Stimulated activated CD4-positive, alpha-beta T cell treated with anti-CD3 and anti-CD28 coated beads, Interleukin-4, amount 100 ng/mL, for 4 hours (primary cell): Measurements from ENCODE around the gene ARHGAP8.
"Not testable (repeated sequence)": the region's sequence is repeated elsewhere in the genome, so short reads cannot be mapped to it uniquely, and the experiment has no call there.

Experiments used
- DNase-seq, 2 experiments: peaks; one replicate each; pipeline ENCODE4 v3.0.0-alpha.2; 2020

Gene ARHGAP8

DNA sequence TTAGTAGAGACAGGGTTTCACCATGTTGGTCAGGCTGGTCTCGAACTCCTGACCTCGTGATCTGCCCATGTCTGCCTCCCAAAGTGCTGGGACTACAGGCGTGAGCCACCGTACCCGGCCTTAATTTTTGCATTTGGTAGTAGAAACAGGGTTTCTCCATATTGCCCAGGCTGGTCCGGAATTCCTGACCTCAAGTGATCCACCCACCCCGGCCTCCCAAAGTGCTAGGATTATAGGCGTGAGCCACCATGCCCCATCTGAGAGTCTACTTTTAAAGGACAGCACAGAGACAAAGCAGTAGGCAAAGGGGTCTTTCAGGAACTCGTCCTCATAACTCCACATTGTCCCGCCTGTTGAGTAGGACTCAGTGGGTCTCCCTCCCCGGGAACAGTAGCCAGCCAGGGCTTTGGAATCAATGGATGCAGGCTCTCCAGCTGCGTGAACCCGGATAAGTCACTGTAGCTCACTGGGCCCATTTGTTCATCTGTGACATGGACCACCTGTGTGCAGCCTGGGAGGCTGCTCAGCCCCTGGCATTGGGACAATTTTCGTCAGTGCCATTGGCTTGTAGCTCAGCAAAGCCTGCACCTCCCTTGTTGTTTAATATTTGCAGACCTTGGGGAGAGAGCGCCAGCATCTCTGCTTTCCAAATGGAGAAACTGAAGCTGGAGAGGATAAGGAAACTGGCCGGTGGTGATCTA, 86.1 kb downstream of the ARHGAP8 start:
- DNase-seq = no peak

DNA sequence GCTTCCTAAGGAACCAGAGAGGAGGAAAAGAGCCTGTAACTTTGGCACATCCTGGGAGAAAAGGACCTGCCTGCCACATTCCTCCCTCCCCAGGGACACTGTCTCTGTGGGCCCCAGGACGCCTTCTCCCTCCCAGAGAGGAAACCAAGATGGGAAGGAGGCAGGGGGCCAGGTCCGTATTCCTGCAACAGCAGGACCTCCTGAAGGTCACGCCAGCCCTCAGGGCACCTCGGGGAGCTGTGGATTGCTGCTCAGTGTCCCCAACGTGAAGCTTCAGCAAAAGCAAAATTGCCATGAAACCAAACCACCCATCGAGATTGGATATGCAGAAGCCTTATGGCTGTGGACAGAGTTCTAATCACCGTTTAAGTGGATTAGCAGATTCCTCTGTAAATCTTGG, 86.7 kb downstream of the ARHGAP8 start:
- no peak for DNase-seq

DNA sequence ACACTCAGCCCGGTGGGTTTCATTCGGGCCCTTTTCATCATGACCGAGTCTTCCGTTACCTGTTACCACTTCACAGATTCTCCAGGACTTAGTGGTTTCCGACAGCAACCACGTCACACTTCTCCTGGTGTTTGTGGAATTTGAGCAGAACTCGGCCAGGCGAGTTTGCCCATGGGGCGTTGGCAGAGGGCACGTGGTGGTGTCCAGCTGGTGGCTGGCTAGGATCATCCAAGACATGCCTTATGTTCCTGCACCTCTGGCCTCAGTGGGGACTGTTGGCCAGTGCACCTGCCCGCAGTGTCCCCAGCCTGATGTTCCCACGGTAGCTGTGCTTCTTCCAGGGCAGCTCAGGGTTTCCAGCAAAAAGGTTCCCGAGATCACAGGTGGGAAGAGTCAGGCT, 87.3 kb downstream of the ARHGAP8 start:
- DNase-seq = no peak

DNA sequence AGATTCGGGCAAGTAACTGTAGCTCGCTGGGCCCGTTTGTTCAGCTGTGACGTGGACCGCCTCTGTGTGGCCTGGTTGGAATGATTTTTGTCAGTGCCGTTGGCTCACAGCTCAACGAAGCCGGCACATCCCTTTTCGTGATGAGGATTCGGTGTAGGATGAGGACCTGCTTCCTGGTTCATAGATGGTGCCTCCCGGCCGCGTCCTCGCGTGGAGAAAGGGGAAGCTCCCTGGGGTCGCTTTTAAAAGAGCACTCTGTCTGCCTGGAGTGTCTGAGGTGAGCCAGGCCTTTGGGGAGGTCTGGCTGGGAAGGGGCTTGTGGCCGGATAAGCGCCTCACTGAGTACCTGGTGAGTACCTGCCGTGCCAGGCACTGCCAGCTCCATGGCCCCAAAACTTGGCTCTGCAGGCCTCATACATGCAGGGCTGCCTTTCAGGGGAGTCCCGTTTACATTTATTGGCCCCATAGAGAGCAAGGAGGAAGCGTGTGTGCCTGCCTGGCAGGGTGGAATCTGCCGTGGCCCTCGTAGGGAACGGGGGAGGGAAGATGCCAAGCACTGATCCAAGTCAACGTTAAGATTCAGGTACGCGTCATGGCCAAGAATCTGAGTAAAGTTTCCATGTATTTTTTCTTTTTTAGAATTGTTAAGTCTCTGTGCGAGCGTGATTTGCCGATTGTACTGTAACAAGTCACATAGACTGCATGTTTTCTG, 88.4 kb downstream of the ARHGAP8 start:
- no peak for DNase-seq

DNA sequence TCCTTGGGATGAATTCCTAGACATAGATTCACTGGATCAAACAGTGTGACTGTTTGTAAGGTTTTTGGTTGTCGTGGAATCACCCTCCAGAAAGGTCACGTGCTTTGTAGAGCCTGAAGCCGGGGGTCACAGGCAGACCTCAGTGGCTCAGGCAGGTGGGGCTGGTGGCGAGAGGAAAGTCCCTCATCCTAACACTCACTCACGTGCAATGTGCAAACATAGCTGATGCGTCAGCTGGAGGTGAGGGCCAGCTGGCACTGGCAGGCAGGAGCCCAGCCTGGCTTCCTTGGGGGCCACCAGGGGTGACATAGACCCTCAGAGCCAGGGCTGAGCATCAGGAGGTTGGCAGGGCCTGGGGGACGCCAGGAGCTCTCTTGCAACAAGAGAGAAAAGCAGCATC, 90.0 kb downstream of the ARHGAP8 start:
- DNase-seq = no peak

DNA sequence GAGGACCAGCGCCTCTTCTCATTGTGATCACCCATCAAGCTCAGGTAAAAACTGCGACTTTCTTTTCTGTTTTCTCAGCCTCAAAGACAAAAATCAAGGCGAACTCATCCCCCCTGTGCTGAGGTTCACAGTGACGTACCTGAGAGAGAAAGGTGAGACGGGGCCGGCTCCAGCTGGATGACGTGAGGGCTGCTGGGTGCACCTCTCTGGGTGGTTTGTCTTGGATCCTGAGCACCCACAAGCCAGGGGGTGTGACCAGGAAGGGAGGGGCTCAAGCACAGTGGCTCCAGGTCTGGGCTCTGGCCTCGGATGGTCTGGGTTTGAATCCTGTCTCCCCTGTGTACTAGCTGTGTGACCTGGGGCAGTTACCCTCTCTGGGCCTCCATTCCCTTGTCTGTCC, 92.8 kb downstream of the ARHGAP8 start:
- DNase-seq = no peak

DNA sequence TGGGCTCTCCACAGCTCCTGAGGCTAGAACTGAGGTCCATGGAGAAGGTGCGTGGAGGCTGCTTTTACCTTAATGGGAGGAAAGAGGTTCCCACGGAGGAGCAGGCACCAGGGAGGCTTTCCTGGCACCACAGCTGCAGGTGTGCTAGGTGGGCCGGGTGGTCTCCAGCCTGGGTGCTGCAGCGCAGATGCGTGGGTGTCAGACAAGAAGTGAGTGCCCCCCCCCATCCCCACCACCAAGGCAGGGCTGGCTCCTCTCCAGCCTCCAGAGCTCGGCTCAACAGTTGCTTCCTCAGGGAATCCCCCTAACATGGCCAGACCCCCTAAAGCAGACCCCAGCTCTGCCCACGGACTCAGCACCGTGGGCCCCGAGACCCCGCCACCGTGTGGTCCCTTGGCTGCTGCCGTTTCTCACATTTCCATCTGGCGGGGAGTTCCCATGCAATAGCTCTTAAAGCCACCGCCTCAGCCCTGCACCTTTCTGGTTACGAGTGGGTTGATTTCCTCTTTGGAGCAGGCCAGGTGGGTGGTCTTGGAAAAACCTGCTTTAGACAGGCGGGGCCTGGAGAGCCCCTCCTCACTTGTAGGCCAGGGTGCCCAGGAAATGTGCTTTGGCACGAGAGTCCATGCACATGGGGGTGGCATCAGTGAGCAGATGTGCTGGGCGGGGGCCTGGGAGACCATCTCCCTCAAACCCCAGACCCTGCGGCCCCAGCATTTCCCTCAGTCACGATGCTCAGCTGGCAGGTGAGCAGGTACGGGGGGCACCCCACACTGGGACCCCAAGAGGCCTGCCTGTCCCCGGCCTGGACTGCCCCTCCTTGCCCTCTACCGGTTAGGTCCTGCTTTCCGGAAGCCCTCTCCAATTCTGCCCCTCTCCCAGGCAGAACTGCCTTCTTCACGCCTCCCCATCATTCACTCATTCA, 93.7 kb downstream of the ARHGAP8 start:
- no peak for DNase-seq

DNA sequence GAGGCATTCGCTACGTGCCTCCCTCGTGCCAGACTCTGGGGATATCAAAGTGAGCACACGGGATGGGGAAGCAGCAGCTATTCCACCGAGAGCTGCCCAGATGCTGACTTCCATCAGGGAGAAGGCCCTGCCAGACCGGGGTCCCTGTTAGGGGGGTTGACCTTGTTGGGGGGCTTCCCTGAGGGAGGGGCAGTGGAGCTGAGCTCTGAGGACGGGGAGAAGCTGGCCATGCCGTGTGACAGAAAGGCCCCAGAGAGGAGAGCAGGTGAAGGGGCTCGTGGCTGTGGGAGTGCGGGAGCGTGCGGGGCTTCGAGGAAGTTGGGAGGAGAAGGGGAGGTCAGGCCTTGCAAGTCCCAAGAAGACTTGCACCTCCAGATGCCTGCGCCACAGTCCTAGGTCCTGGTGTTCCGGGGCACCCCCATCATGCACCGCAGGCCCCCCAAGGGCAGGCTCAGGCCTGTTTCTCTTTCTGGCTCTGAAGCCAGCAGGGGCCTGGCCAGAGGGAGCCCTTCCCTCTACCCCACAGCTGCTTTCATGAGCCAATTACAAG, 94.4 kb downstream of the ARHGAP8 start:
- DNase-seq = no peak

DNA sequence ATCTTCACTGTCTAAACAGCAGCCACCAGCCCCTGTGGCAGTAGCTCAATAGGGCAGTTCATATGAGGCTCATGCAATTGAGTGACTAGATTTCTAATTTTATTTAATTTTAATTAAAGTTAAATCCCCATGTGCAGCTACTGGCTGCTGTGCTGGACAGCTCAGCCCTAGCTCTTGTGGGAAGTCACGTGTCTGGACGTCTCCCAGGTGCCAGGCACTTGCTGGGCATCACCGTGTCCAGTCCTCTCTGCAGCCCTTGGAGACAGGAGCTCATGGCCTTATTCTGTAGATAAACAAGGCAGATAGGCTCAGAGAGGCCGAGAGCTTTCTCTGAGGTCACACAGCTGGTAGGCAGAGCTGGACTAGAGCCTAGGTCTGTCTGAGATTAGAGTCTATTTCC, 95.0 kb downstream of the ARHGAP8 start:
- no peak for DNase-seq

DNA sequence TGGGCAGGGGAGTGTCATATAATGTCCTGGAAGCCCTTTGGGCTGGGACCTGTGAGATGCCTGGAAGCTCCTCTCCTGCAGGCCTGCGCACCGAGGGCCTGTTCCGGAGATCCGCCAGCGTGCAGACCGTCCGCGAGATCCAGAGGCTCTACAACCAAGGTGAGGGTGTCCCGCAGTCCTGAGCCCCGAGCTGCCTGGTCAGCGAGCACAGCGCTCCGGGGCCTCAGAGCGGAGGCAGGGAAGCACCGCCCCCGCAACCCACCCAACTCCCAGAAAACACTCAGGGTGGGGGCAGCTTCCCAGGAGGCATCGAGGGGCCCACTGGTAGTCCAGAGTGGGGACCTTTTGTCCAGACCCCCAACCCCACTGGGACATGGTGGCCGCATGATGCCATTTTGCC, 95.5 kb downstream of the ARHGAP8 start:
- no peak for DNase-seq

DNA sequence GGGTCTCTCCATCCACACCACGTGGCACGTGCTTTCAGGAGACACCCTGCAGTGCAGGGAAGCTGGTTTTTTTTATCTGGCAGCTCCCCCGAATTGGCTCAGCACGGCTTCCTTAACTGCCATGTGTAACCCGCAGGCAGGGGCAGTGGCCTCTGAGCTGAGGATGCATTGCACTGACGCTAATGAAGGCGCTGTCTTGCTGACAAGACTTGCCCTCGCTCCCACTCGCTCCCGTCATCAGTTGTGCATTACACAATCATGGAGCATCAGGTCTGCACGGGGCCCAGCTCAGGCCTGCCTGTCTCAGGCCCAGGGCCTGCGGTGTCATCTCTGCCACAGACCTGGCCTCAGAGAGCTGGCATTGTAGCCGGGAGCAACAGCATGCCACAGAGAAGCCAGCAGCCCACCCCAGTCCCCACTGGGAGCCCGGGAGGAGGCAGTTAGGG, 95.9 kb downstream of the ARHGAP8 start:
- no peak for DNase-seq

DNA sequence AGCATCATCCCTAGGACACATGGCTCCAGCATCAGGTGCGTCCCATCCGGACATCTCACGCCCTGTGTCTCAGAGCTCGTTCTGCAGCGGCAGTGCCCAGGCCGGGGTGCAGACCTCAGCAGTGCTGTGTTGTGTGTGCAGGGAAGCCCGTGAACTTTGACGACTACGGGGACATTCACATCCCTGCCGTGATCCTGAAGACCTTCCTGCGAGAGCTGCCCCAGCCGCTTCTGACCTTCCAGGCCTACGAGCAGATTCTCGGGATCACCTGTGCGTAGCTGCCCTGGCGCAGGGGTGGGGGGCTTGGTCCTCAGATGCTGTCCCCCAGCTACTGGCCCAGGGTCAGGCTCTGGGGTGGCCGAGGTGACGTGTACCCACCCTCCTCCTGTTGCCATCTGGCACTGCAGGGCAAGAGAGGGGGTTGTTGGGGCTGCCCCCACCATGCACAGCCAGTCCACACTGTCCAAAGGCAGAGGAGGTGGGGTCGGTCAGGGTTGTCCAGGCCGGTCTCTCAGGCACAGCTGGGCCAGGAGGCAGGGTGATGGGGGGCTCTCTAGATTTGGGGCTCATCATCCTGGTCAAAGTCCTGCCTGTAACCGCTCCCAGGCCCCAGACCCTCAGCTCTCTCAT, 96.5 kb downstream of the ARHGAP8 start:
- DNase-seq = no peak

DNA sequence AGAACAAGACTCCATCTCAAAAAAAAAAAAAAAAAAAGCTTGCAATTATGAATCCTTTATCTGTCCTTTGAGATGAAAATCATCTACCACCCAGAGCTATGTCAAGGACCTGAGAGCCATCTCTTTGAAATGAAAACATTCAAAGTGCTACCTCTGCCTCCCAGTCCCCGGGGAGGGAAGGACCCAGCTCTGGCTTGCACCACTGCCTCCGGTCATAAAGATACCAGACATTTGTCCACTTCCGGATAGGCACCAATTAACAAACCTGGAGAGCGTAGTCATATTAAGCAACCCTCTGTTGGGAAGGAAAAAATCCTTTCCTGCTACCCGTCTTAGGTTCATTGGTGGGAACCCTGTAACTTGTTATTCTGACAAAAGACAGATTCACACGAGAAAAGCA, 98.6 kb downstream of the ARHGAP8 start:
- DNase-seq = no peak

DNA sequence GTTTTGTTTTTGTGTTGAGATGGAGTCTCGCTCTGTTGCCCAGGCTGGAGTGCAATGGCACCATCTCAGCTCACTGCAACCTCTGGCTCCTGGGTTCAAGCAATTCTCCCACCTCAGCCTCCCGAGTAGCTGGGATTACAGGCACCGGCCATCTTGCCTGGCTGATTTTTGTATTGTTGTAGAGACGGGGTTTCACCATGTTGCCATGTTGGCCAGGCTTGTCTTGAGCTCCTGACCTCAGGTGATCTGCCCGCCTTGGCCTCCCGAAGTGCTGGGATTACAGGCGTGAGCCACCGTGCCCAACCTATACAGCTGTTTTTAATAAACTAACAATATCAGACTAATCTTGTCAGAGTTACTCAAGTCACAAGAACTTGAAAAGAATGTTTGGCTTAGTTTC, 102.3 kb downstream of the ARHGAP8 start:
- not testable (repeated sequence) for DNase-seq

DNA sequence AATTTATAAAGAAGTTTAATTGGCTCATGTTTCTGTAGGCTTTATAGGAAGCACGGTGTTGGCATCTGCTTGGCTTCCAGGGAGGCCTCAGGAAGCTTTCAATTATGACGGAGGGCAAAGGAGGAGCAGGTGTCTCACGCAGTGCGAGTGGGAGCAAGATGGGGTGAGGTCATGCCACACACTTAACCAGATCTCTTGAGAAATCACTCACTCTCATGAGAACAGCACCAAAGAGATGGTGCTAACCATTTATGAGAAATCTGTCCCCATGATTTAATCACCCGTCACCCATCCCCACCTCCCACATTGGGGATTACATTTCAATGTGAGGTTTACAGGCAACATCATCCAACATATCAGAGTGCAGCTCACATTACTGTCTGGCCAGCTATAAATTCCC, 103.5 kb downstream of the ARHGAP8 start:
- DNase-seq = no peak

DNA sequence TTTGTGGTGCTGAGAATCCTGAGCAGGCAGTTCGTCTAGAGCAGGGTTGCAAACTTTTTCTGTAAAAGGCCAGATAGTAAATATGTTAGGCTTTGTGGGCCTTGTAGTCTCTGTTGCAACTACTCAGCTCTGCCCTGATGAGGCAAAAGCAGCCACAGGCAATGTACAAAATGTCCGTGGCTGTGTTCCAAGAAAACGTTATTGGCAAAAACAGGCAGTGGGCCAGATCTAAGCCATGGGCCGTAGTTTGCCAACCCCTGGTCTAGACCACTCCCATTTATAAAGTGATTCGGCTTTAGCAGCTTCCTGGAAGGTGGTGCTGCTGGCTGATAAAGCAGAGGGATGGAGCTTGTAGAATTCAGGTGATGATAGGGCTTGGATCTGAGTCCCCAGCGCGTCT, 106.4 kb downstream of the ARHGAP8 start:
- DNase-seq = not testable (repeated sequence)

DNA sequence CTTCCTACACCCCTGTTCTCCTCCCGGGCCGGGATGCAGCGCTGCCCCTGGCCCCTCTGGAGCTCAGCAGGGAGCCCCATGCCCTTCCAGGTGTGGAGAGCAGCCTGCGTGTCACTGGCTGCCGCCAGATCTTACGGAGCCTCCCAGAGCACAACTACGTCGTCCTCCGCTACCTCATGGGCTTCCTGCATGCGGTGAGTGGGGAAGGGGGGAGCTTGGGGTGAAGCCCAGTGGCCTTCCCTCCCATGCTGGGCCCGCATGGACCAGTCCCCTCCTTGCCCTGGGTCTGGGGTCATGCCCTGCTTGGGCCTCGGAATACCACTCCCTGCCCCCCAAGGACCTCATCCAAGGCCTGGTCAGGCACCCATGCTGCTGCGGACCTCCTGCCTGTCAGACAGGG, 107.3 kb downstream of the ARHGAP8 start:
- DNase-seq = no peak

DNA sequence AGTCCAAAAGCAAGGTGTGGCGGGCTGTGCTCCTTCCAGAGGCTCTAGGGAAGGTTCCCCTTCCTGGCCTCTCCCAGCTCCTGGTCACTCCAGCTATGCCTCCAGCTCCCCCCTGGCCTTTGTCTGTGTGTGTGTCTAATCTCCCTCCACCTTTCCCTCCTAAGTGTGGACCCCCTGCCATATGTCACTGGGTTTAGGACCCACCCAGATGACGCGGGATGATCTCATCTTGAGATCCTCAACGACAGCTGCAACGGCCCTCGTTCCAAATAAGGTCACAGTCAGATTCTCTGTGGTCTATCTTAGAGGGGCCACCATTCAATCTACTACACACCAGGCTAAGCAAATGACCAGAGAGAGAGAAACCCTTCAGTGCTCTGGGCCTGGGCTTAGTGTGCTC, 107.9 kb downstream of the ARHGAP8 start:
- no peak for DNase-seq

DNA sequence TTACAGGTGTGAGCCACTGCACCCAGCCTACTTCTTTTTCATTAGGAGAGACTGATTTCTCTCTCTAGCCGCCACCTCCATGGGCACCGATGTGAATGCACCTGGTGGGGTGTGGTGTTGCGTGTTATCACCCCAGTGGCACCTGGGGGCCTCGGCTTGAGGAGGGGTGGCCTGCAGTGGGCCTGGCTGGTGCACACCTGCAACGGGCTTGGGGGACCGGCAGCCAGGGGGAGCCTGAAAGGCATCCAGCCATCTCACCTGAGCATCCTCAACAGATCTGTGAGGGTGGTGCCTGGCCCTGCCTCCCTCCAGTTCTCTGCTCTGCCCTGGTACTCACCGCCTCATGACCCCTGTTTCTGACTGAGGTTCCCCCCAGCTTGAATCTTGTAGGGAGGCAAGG, 108.9 kb downstream of the ARHGAP8 start:
- no peak for DNase-seq

DNA sequence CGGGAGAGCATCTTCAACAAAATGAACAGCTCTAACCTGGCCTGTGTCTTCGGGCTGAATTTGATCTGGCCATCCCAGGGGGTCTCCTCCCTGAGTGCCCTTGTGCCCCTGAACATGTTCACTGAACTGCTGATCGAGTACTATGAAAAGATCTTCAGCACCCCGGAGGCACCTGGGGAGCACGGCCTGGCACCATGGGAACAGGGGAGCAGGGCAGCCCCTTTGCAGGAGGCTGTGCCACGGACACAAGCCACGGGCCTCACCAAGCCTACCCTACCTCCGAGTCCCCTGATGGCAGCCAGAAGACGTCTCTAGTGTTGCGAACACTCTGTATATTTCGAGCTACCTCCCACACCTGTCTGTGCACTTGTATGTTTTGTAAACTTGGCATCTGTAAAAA, 109.9 kb downstream of the ARHGAP8 start:
- DNase-seq = no peak

DNA sequence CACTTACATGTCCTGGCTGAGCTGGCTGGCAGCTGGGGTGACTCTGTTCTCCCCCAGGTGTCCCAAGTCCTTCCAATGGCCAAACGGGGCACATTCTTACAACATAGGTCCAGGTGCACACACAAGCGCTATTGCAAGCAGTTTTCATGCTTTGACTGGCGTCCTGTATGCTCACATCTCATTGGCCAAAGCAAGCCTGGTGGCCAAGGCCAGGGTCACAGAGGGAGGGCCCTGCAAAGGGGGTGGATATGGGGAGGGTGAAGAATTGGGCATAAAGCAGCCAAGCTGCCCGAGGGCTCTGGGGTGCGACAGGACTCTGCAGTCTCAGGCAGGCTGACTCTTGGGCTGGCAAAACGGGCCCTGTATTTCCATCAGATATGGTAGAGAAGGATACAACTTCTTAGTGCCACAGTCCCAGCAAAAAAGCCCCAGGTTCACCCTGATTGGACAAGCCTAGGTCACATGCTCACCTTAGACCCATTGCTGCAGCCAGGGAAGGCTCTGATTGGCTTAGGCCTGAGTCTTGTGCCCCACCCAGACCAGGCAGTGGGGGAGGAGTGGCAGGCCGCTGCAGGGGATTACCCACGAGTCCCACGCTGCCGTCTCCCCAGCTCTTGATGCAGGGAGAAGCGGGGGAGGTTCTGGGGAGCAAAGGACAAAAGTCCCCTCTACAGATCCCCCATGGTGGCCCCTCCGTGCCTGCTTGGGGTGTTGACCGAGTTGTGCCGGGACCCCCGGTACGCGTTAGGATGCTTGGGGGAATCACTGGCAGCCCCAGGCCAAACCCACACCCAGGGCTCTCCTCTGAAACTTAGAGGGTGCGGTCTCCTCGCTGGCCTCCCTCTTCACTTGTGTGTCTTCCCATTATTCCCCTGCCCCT, 110.8 kb downstream of the ARHGAP8 start:
- DNase-seq = no peak
